Progenitor cell of endocrine pancreas (in vitro differentiated cells): Measurements from ENCODE around the gene NFU1. TPM values are rescaled to one million over a fixed set of nuclear protein-coding genes. Genes with fewer than 3 reads are reported as not detected.

ENCODE experiments used
- DNase-seq: peaks from one replicate; pipeline ENCODE4 v3.0.0; 2021; ENCODE audit warnings: low spot score; ENCODE audit not compliant: unreplicated experiment
- H3K27ac Mint-ChIP-seq: 2 replicates; pipeline ENCODE4 v1.8.0; 2021; ENCODE audit warnings: mild to moderate bottlenecking, moderate library complexity, mixed read lengths
- H3K27me3 Mint-ChIP-seq: 2 replicates; pipeline ENCODE4 v1.8.0; 2021; ENCODE audit warnings: mixed read lengths
- H3K36me3 Mint-ChIP-seq: 2 replicates; pipeline ENCODE4 v1.8.0; 2022; ENCODE audit warnings: mixed read lengths; ENCODE audit not compliant: insufficient read depth
- H3K4me1 Mint-ChIP-seq: 2 replicates; pipeline ENCODE4 v1.8.0; 2021; ENCODE audit warnings: low read depth, mixed read lengths
- H3K4me3 Mint-ChIP-seq: 2 replicates; pipeline ENCODE4 v1.8.0; 2021; ENCODE audit warnings: low read depth, mild to moderate bottlenecking, moderate library complexity, mixed read lengths
- H3K9me3 Mint-ChIP-seq: 2 replicates; pipeline ENCODE4 v1.8.0; 2021; ENCODE audit warnings: low read depth, mixed read lengths
- total RNA-seq: library from RNA; stranded (reverse); gene quantifications from 2 replicates; pipeline ENCODE4 v1.2.1, GENCODE V29; 2021
- TF ChIP-seq, protein P1 (sequence below): fragments of 200-600 bp; sonication (generic); IDR thresholded peaks from one replicate; pipeline ENCODE4 v1.5.0; 2021; ENCODE audit warnings: antibody characterized with exemption, mild to moderate bottlenecking; ENCODE audit not compliant: unreplicated experiment

The NFU1 gene
- total RNA-seq, 1 donor from 2014 or later = 44.1 TPM

DNA sequence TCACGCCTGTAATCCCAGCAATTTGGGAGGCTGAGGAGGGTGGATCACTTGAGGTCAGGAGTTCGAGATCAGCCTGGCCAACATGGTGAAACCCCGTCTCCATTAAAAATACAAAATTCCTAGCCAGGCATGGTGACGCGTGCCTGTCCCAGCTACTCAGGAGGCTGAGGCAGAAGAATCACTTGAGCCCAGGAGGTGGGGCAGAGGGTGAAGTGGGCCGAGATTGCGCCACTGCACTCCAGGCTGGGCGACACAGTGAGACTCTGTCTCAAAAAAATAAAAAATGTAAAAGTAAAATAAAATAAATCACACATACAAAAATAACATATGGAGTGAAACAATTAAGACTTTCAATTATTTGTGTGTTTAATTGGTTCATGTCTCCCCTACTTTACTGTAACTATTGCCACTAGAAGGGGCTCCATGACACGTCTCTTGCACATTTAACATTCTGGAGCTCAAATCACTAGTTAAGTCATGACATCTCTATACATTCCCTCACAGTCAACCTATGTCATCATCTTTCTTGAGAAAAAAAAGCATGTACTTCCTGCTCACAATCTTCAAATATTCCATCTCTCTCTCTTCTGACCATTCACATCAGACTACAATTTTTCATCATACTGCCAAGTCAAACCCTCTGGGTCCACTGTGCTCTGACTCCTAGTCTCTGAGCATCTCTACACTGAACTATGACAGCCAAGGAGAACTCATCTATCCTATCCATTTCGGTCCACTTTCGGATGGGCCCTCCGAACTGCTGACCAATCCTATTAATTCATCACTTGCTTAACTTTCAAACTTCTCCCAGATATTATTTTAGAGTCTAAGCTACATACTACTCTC is 56.9 kb downstream of the NFU1 start:
- Mint-ChIP-seq H3K9me3 (no peaks in the 10 kb centered on the region), H3K27me3 (no peaks in the 10 kb centered on the region), H3K4me1 (peaks cover 10% of the 10 kb centered on the region), H3K4me3 (no peak overlapping the region), H3K36me3 (peaks cover 10% of the 10 kb centered on the region), H3K27ac (no peak overlapping the region)
- no peak for DNase-seq
- TF ChIP-seq, protein P1, sequence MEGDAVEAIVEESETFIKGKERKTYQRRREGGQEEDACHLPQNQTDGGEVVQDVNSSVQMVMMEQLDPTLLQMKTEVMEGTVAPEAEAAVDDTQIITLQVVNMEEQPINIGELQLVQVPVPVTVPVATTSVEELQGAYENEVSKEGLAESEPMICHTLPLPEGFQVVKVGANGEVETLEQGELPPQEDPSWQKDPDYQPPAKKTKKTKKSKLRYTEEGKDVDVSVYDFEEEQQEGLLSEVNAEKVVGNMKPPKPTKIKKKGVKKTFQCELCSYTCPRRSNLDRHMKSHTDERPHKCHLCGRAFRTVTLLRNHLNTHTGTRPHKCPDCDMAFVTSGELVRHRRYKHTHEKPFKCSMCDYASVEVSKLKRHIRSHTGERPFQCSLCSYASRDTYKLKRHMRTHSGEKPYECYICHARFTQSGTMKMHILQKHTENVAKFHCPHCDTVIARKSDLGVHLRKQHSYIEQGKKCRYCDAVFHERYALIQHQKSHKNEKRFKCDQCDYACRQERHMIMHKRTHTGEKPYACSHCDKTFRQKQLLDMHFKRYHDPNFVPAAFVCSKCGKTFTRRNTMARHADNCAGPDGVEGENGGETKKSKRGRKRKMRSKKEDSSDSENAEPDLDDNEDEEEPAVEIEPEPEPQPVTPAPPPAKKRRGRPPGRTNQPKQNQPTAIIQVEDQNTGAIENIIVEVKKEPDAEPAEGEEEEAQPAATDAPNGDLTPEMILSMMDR = no peak

DNA sequence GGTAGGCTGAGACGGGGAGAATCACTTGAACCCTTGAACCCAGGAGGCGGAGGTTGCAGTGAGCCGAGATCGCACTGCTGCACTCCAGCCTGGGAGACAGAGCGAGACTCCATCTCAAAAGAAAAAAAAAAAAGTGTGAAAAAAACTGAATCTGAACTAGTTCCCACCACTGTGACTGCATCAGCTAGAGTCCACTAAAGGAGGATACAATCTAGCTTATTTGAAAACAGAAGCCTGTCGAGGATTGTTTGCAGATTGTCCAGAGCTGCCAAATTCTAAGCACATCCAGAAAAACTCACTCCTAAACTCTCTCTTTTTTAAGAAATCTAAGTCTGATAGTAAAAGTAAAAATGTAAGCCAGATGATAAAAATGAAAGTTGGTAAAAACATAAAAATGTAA is 60.8 kb downstream of the NFU1 start:
- H3K4me3 Mint-ChIP-seq = no peak overlapping the region
- H3K27ac Mint-ChIP-seq = peak overlapping the region; percentile 27

DNA sequence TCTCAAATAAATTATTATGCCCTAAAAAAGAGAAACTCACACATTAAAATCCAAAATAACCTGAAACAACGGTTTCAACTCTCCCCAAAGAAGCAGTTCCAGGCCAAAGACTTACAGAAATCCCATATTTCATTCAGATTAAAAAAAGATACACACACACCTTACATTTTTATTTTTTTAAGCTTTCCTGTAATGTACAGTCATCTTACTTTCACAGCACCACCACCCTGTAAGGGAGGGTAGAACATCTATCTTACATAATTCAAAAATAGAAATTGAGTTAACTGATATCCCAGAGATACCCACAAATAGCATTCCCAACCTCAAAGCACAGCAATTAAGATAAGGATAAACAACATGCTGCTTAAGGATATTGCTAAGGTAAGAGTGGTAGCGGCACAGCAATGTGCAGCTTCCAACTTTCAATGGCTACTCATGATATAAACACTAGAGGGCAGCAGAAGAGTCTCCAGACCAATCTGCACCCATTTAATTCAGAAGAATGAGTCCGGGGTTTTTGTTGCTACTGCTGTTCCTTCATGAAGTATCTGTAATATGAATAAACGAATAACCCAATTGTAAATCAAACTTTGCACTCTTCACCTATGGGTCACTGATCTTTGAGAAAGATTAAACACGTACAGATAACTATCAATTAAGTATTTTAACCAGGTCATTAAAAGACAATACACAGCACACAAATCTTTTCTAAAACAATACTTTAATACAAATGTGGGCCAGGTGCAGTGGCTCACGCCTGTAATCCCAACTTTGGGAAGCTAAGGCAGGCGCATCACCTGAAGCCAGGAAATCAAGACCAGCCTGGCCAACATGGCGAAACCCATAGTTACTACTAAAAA is 61.5 kb downstream of the NFU1 start:
- DNase-seq = no peak
- H3K36me3 Mint-ChIP-seq = peaks cover 10% of the 10 kb centered on the region
- H3K4me3 Mint-ChIP-seq = no peak overlapping the region
- peak overlapping the region; percentile 27 for H3K27ac Mint-ChIP-seq
- H3K9me3 Mint-ChIP-seq = no peaks in the 10 kb centered on the region
- no peaks in the 10 kb centered on the region for H3K27me3 Mint-ChIP-seq
- H3K4me1 Mint-ChIP-seq = peaks cover 3% of the 10 kb centered on the region
- TF ChIP-seq, protein P1 = peak; percentile 72

More for the DNA sequence above, 60.8 kb downstream of the NFU1 start:
- Mint-ChIP-seq H3K27me3 (no peaks in the 10 kb centered on the region), H3K9me3 (no peaks in the 10 kb centered on the region), H3K4me1 (peaks cover 3% of the 10 kb centered on the region), H3K36me3 (peaks cover 13% of the 10 kb centered on the region)
- TF ChIP-seq, protein P1 = no peak
- DNase-seq = no peak

DNA sequence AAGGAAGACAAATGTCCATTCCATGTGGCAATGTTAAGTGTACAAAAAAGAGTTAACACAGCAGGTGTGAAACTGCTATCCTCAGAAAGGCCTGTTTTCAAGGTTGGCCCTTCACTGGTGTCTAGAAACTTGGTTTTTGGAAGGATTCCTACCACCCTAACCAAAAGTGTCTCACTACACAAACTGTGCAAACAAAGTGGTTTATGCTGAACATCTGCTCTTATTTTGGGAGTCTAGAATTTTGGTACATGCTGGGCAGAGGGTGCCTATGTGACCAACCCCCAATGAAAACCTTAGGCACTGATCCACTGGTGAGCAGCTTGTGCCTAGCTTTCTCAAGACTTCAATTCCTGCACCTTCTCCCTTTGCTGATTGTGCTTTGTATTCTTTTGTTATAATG is 64.5 kb downstream of the NFU1 start:
- DNase-seq = no peak
- no peak overlapping the region for H3K4me3 Mint-ChIP-seq
- peaks cover 23% of the 10 kb centered on the region for H3K36me3 Mint-ChIP-seq
- TF ChIP-seq, protein P1 = no peak
- no peak overlapping the region for H3K27ac Mint-ChIP-seq
- H3K27me3 Mint-ChIP-seq = no peaks in the 10 kb centered on the region
- H3K9me3 Mint-ChIP-seq = no peaks in the 10 kb centered on the region
- peaks cover 1% of the 10 kb centered on the region for H3K4me1 Mint-ChIP-seq

DNA sequence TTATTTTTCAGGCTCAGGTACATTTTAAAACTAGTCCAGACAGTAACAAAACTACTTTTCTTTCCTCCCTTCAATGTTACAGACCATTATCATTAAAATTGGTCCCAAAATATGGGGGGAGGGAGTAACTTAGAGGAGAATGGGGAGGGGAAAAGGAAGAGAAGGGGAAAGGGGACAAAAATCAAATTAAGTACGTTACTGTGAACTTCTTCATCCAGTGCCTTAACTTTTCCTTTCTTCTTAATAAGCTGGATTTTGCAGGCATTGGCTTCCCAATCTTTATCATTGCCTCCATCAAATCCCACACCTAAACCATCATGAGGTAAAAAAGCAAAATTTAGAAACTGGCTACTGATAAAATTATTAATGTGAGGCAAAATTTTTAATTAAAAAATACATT is 67.4 kb downstream of the NFU1 start:
- H3K9me3 Mint-ChIP-seq = no peaks in the 10 kb centered on the region
- H3K27me3 Mint-ChIP-seq = no peaks in the 10 kb centered on the region
- H3K4me1 Mint-ChIP-seq = no peaks in the 10 kb centered on the region
- TF ChIP-seq, protein P1 = no peak
- no peak overlapping the region for H3K4me3 Mint-ChIP-seq
- no peak overlapping the region for H3K27ac Mint-ChIP-seq
- DNase-seq = no peak
- peaks cover 35% of the 10 kb centered on the region for H3K36me3 Mint-ChIP-seq
